COLO668 (cell line): ENCODE data around the gene NENF.
"Not testable (repeated sequence)": the region's sequence is repeated elsewhere in the genome, so short reads cannot be mapped to it uniquely, and the experiment has no call there.

ENCODE experiments used
- DNase-seq: peaks from one replicate; lab custom pipeline; 2025; ENCODE audit not compliant: unreplicated experiment; lab: John Stamatoyannopoulos, UW

Gene NENF

DNA sequence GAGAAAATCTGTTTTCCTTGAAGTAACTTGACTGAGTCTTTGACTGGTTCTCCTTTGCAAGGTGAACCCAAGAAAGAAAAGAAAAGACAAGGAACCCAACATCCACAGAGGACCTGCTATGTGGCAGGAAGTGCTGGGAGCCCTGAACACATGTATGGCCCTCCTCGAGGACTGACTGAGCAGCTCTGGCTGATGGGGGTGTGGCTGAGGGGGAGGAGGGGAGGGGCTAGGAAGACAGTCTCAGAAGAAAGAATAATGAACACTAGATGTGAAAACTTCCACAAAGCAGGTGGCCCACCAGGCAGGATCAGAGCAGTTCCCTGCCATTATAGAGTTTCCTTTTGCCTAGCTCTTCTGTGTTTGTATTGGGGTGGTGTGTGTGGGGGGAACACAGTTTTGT is 26.1 kb downstream of the NENF start:
- DNase-seq, result no peak

DNA sequence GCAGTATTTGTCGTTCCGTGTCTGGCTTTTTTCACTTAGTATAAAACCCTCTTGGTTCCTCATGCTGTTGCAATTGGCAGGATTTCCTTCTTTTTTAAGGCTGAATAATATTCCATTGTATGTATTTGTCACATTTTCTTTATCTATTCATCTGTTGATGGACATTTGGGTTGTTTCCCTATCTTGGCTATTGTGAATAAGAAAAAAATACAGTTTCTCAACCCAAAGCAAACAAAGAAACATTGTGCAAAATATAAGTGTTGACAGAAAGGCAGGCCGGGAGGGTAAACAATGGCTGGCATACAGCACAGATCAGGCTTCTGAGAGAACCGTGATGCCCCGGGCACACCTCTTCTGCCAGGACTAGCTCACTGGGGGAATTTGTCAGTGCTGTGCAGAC is 26.9 kb downstream of the NENF start:
- no peak for DNase-seq

DNA sequence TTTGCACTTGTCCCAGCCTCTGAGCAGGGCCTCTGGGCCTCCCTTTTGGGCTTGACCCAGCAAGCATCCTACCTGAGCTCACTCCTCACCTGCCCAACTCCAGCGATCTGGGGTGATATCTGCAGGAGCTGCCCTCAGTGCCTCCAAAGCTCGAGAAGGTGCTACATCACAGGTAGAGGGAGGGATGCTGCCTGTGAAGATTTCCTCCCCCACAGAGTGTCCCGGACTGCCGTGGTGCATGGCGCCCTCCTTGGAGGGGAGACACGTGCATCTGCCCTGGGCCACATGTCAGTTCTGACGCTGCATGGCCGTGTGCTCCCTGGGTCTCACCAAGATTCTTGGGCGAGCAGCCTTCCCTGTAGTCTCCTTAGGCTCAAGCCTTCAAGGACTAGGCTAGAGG is 27.7 kb downstream of the NENF start:
- no peak for DNase-seq

DNA sequence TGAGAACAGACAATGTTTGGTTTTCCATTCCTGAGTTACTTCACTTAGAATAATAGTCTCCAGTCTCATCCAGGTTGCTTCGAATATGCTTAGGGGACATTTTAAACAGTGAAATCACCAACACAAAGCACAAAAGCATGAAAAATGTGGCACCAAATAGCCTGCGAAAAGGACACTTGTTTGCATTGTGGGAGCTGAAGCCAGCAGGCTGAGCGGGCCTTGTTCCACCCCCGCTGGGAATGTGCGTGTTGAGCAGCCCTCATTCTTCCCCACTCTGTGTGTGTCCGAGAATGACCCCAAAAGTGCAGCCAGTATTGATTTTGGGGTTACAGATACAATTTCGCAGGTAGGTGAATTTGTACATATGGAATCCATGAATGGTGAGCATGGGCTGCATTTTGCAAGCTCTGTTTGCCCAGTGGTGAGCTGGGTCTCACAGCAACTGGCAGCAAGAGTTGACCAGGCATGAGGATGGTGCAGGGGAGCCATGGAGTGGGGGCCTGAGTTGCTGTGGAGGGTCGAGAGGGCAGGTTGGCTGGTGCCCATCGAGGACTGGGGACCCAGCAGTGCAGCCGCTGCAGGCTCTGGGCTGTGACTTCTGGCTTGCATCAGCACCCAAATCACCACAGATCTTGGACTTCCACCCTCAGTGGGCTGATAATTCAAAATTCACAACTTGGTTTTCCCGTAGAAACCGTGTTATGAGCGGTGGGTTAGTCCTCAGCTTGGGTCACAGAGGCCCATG is 29.4 kb downstream of the NENF start:
- DNase-seq, result no peak

DNA sequence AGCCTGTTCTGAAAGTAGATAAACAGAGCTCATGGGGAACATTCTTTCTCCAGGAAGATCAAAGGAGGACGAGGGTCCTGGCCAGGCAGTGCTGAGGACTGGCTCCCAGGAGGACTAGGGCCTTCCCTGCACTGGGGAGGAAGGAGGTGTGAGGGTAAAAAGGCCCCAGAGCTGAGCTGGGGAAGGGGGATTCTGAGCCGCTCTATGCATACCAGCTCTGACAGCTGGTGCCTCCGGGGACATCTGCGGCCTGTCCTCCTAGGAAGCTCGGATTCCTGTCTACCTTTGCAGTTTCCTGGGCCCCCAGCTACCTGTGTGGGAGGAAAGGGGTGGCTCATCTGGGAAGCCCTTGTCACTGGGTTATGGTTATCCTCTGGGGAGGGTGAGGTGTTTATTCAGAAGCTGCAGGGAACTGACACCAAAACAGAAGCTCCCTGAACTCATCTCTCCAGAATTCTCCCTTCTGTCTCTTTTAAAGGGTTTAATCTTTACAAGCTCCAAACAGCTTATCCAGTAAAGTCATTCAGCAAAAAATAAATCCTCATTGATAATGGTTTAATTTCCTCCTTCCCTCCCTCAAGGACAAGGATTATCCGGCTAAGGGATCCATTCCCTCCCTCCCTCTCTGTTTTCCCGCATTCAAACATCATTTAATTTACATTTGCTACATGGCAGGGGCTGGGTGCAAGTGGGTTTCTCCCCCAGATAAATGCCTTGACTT is 31.0 kb downstream of the NENF start:
- DNase-seq, result no peak

DNA sequence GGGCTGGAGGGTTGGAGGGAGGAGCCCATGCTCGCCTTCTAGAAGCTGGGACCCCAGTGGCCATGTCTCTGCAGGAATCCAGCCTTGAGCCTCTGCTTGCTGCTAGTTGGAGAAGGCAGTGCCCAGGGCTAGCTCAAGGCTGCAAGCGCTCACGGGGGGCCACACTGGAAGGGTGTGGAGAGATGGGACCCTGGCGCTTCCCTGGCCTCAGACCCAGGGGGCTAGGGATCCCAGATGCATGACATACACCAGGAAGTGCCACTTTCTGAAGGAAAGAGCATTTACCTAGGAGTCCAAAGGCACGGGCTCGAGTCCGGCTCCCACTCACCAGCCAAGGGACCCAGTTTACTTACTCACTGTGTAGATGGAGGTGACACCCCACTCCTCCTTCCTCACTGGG is 32.6 kb downstream of the NENF start:
- DNase-seq, result no peak

DNA sequence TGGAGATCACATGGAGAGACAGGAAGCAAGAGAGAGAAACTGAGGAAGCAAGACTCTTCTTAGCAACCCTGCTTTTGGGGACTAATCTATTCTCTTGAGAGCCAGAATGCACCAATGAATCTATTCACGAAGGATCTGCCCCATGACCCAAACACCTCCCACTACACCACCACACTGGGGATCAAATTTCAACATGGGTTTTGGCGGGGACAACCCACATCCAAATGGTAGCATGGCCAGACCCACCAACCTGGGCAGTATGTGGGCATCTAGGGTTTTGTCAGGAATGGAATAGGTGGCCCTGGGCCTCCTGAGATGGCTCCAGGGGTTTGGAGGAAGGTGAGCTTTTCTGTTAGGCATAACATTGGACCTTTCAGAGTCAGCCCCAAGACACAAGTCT is 33.7 kb downstream of the NENF start:
- DNase-seq, result no peak

DNA sequence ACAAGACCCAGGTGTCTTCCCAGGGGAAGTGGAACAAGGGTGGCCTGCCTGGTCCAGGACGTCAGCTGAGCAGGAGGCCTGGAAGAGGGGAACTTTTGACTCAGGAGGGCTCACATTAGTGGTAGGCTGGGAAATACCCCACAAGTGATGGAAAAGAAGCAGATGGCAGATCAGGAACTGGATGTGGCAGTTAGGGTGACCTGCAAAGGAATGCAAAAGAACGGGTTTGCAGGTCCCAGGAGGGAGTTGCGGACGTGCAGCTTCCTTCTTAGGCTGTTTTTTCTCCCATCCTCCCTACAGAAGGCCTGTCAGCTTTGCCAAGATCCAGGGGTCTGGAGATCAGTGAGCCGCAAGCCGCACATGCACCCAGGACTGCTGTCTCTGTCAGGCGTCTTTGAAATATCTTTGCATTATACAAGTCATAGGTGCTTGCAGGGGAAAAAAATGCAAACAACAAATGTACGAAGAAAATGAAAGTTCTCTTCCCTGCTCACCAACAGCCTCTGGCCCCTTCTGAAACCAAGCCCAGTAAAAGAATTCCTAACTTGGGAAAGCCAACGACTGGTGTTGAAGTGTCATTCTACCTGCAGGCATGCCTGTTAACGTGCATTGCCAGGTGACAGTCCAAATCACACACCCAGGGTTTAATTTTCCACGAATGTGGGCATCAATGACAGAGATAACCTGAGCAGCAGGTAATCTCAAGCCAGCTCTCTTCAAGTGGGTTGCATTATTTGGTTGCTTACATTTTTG is 34.4 kb downstream of the NENF start:
- no peak for DNase-seq

DNA sequence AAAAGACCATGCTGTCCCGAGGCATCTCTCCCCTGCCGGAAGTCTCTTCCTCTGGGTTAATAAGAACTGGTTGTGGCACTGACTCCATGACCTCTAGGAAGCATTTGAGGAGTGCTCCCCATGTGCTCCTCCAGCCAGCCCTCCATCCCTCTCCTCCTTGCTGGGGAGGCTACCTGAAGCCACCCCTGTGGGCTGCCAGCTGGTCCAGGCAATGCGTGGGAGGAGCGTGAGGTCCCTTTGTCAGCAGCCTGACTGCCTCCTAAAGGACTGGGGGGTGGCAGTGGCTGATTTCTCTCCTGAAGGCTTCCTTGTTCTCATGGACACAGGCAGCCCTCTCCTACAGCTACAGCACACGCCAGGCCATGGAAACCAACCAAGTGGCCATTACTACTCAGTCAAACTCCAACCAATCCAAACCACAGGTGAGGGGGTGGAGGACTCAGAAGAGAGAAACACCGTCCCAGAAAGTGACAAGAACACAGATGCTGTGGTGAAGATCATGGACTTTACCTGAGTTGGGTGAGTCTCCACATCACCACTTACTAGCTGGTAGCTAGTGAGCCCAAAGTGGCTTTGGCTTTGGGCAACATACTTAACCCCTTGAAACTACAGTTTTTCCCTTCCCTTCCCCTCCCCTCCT is 35.2 kb downstream of the NENF start:
- no peak for DNase-seq

DNA sequence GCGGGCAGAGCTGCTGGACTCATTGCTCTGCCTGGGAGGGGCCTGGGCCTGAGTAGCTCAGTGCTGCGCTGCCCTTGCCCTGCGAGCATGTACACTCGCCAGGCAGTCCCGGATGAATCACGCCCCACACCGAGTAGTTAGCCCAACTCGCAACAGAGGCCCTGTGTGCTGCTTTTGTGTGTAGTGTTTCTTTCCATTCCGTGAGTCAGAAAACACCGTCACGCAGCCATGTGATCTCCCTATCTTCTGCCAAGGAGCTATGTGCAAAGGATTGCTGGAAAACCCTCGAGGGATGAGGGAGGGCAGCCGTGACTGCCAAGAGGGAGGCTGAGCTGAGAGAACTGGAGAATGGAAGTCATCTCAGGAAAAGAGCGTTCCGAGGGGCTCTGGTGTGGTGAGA is 37.3 kb downstream of the NENF start:
- no peak for DNase-seq

DNA sequence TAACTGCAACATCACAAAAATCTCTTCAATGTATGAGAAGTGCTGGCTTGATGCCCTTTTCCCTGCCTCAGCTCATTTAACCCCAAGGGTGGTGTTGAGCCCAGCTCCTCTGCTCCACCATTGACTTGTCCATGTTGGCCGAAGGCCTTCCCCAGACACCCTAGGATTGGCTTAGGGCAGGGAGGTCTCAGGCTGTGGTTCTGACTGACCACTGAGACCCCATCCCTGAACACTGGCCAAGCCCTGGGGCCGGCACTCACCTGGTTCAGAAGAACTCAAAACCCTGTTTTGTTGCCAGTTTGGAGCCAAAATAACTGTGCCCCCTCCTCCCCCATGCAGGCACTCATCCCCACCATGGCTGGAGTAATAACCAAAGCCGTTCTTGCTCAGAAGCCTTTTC is 38.6 kb downstream of the NENF start:
- no peak for DNase-seq

DNA sequence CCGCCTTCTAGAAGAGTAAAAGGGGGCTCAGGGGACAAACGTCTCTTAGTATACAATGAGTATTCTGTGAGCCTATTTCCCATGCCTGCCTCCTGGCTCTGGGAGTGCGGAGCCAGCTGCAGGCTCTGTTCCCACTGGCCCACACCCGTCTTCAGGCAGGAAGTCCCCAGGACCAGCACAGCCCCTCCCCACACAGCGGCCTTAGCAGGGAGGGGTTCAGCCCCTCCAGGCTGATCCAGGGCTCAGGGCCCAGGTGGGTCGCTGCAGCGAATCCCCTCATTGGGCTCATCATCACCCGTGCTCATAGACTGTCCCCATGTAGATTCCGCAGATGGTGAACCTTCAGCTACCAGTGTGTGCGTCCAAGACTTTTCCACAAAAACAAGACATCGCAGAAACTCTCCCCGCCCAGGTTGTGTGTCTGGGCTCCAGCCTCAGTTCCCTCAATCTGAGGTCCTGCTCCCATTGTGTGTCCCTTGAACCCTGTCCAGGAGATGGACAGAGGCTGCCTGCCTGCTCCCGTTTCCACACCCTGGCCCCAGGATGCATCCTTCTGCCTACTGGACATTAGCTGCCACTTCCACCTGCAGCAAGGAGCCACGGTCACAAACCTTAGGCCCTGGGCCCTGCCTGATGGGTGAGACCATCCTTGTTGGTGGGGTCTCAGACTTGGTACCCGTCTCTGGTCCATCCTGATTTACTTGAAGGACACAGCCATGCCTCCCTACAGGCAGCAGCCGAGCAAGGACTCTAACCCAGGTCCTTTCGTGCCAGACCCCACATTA is 39.4 kb downstream of the NENF start:
- no peak for DNase-seq

DNA sequence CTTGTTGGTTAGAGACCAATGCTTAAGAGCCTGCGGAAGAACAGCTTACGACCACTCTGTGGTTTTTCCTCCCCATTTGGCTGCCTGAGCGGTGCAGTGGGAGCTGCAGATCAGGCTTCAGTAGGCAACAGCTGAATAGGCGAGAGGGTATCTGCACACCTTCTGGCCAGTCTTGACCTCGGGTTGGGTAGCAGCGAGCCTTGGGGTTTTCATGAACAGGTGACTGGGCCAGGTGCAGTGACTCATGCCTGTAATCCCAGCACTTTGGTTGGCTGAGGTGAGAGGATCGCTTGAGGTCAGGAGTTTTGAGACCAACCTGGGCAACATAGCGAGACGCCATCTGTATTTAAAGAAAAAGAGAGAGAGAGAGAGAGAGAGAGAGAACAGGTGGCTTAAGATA is 41.0 kb downstream of the NENF start:
- peak; percentile 40 for DNase-seq

DNA sequence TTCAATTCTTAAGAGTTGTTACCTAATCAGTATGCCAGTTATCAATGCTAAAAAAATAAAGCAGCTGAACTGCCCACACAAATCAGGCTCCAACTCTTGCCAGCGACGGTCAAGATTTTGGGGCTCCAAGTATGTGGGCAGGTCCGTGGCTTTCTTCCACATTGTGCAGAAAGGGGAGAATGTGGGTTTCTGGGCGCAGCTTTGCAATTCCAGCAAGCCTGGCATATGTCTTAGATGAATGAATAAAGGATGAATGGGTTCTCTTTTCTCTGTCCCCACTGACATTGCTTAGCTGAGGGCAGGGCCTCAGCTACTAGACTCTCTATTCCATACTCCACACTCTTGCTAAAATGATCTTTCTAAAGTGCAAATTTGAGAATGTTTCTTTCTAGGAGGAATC is 42.4 kb downstream of the NENF start:
- no peak for DNase-seq

DNA sequence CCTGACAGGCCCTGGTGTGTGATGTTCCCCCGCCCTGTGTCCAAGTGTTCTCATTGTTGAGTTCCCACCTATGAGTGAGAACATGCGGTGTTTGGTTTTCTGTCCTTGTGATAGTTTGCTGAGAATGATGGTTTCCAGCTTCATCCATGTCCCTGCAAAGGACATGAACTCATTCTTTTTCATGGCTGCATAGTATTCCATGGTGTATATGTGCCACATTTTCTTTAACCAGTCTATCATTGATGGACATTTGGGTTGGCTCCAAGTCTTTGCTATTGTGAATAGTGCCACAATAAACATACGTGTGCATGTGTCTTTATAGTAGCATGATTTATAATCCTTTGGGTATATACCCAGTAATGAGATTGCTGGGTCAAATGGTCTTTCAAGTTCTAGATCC is 43.1 kb downstream of the NENF start:
- not testable (repeated sequence) for DNase-seq

DNA sequence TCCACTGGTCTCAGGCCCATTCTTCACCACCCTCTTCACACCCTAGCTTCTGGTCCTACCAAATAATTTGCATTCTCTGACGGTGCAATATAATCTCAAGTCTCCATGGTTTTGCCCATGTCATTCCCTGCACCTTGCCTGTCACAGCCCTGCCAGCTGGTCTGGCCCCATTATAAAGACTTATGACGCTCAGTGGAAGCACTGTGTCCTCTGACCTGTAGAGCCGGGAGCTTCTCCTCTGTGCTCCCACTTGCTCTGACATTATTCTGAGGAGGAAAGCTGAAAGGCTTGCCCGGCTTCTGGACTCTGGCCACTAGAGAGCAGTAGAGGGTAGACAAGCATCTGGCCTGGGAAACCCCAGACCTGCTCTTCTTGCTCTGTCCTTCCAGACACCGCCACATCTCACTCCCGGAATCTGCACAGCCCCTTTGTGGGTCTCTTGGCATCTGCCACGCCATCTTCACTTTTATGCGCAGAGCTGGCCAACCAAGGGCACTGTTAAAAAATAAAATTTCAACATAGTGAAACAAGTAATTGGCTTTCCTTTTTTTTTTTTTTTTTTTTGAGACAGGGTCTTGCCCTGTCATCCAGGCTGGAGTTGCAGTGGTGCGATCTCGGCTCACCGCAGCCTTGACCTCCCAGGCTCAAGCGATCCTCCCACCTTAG is 44.4 kb downstream of the NENF start:
- DNase-seq, result peak; percentile 87

DNA sequence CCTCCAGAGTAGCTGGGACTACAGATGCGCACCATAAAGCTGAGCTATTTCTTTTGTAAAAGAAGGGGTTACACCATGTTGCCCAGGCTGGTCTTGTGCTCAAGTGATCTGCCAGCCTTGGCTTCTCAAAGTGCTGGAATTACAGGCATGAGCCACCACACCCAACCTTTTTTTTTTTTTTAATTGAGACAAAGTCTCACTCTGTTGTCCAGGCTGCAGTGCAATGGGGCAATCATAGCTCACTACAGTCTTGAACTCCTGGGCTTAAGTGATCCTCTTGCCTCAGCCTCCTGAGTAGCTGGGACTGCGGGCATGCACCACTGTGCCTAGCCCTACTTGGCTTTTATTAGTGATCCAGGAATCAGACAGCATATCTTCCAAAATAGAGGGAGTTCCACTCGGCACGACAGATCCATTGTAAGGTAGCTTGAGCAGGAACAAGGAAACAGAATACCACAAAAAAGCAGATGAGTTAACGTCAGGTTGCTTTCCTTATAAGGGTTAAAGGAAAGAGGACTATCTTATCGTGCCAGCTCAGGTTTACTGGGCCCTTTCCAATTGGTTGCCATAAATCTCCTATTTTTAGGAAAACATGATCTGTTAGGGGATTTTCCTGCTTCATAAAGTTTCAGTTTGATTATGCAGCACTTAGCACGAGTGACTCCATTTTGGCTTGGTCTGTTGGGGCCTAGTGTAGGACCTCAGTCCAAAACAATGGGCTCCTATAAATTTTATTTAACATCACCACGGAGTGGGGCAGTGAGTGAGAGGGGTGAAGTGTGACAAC is 45.2 kb downstream of the NENF start:
- DNase-seq, result no peak

DNA sequence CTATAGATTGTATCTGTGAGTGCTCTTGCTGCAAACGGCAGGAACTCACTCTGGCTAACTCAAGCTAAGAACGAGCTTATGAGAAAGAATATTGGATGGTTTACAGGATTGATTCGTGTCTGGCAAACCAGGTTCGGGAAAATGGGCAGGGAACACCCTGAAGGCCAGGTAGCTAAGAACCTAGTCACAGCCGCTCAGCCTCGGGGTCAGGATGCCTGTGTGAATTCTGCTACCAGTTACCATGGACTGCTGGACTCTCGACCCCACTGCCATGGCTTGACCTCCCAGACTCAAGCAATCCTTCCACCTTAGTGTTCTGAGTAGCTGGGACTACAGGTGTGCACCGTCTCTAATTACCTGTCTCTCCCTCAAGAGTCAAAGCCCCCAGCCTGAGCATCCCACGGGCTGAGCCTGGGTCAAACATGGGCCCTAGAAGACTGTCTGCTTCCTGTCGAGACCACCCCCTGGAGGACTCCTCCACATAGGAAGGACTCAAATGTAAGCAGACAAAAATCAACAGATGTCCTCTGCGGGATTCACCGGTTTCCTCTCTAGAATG is 45.8 kb downstream of the NENF start:
- DNase-seq, result no peak

DNA sequence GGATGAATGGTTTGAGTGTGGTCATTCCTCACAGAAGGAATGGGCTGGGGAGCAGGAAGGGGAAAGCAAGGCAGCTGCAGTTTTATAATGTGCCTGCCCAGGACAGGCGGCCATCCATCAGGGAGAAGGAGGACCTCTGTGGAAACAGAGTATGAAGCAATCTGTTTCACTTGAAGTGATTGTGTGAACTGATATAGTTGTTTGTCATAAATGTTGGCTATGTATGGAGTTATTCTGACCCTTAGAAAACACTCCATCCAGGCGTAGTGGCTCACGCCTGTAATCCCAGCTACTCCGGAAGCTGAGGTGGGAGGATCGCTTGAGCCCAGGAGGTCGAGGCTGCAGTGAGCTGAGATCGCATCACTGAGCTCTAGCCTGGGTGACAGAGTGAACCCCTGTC is 46.5 kb downstream of the NENF start:
- no peak for DNase-seq
